ENCODE results near the gene PRKAR1B.

PRKAR1B gene

DNA sequence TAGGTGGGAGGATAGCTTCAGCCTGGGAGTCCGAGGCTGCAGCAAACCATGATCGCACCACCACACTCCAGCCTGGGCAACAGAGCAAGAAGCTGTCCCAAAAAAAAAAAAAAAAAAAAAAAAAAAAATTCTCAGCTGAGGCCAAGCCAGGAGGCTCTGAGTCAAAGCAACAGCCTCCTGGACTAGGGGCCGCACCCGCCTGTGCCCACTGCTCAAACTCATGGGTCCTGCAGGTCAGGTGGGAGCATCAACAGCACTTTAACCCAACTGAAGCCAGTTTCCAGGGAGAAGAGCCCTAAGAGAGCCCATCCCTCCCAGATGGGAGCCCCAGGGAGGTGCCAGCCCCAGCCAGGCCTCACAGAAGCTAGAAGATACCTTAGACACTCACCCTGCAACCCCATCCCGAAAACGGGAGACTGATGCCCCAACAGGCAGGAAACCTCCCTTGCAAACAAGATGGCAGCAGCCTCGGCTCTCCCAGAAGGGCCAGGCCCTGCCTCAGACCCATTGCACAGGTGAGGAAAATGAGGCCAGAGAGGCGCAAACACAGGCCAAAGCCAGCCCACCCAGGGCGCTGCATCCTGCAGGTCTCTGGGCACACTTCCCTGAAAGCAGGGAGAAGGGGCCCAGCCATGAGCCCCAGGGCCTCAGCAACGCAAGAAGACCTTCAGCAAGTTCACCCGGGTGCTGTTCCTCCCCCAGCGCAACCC is 218.5 kb downstream of the PRKAR1B start:
- ChIA-PET CTCF (interaction anchor here (0.6 to 0.7 kb wide), 2 partner anchors 21 to 265 kb away, joined by 3 read pairs; no protein-coding TSS in a partner anchor), POLR2A (no interaction called here)
- TF ChIP-seq, protein P1, sequence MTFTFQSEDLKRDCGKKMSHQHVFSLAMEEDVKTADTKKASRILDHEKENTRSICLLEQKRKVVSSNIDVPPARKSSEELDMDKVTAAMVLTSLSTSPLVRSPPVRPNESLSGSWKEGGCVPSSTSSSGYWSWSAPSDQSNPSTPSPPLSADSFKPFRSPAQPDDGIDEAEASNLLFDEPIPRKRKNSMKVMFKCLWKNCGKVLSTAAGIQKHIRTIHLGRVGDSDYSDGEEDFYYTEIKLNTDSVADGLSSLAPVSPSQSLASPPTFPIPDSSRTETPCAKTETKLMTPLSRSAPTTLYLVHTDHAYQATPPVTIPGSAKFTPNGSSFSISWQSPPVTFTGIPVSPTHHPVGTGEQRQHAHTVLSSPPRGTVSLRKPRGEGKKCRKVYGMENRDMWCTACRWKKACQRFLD (tag by site-specific recombination; IDR thresholded peaks at IDR 0.05), result no peak
- no peak for TF ChIP-seq IKZF3 (tag by site-specific recombination; IDR thresholded peaks at IDR 0.05)
- no peak for TF ChIP-seq ZNF707 (tag by site-specific recombination; IDR thresholded peaks at IDR 0.05)
- no peak for TF ChIP-seq ZNF521 (tag by site-specific recombination; IDR thresholded peaks at IDR 0.05)
- no peak for TF ChIP-seq KLF9 (tag by site-specific recombination; IDR thresholded peaks at IDR 0.05; ENCODE audit: low read depth)
- TF ChIP-seq, protein P2, sequence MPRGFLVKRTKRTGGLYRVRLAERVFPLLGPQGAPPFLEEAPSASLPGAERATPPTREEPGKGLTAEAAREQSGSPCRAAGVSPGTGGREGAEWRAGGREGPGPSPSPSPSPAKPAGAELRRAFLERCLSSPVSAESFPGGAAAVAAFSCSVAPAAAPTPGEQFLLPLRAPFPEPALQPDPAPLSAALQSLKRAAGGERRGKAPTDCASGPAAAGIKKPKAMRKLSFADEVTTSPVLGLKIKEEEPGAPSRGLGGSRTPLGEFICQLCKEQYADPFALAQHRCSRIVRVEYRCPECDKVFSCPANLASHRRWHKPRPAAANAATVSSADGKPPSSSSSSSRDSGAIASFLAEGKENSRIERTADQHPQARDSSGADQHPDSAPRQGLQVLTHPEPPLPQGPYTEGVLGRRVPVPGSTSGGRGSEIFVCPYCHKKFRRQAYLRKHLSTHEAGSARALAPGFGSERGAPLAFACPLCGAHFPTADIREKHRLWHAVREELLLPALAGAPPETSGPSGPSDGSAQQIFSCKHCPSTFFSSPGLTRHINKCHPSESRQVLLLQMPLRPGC (tag by site-specific recombination; IDR thresholded peaks at IDR 0.05), result no peak
- TF ChIP-seq, protein P3, sequence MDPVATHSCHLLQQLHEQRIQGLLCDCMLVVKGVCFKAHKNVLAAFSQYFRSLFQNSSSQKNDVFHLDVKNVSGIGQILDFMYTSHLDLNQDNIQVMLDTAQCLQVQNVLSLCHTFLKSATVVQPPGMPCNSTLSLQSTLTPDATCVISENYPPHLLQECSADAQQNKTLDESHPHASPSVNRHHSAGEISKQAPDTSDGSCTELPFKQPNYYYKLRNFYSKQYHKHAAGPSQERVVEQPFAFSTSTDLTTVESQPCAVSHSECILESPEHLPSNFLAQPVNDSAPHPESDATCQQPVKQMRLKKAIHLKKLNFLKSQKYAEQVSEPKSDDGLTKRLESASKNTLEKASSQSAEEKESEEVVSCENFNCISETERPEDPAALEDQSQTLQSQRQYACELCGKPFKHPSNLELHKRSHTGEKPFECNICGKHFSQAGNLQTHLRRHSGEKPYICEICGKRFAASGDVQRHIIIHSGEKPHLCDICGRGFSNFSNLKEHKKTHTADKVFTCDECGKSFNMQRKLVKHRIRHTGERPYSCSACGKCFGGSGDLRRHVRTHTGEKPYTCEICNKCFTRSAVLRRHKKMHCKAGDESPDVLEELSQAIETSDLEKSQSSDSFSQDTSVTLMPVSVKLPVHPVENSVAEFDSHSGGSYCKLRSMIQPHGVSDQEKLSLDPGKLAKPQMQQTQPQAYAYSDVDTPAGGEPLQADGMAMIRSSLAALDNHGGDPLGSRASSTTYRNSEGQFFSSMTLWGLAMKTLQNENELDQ (tag by site-specific recombination; IDR thresholded peaks at IDR 0.05; ENCODE audit: low read depth), result no peak
- TF ChIP-seq, protein P4, sequence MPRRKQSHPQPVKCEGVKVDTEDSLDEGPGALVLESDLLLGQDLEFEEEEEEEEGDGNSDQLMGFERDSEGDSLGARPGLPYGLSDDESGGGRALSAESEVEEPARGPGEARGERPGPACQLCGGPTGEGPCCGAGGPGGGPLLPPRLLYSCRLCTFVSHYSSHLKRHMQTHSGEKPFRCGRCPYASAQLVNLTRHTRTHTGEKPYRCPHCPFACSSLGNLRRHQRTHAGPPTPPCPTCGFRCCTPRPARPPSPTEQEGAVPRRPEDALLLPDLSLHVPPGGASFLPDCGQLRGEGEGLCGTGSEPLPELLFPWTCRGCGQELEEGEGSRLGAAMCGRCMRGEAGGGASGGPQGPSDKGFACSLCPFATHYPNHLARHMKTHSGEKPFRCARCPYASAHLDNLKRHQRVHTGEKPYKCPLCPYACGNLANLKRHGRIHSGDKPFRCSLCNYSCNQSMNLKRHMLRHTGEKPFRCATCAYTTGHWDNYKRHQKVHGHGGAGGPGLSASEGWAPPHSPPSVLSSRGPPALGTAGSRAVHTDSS (tag by site-specific recombination; IDR thresholded peaks at IDR 0.05), result no peak
- no peaks in the 10 kb centered on the region for H3K9me3 ChIP-seq (ENCODE audit: control insufficient read depth, insufficient read depth, low read depth, low read length)
- H3K4me3 ChIP-seq (ENCODE audit: low read depth, low read length), result no peak overlapping the region
- no peaks in the 10 kb centered on the region for H3K4me1 ChIP-seq (ENCODE audit: control insufficient read depth, insufficient read depth, low read length)
- no peak overlapping the region for H3K27ac ChIP-seq (ENCODE audit: extremely low read depth, low read depth, low read length)
- peaks cover 4 to 23% of the 10 kb centered on the region in 2 experiments; a peak in 2 of 3 replicates for H3K36me3 ChIP-seq (ENCODE audit: control insufficient read depth in 2 of 2, insufficient read depth in 1 of 2, low read length in 2 of 2)

DNA sequence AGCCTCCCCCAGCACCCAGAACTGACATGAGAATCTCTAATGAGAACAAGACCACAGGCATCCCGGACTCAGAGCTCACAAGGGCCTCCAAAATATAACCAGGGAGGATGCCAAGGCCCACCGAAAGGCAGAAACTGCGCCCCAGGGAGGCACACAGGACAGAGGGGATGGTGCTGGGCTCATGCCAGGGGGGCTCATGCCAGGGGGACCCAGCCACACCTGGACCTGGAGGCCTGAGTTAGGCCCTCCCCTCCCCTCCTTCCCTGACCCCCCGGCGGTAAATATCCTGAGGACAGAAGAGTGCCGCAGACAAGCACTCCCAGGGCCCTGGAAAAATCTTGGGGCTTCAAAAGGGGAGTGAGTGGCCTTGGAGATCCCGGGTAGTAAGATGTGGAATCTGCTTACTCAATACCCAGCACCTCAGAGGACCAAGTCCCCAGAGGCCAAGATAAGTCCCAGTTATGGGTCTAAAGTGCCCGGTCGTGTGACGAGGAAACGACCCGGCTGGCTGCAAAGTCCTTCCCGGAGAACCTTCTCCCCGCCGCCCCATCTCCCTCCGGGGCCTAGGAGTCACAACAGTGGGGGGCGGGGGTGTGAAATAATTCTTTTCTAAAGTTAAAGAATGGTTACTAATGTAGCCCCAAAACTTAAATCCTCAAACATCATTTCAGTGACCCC is 219.3 kb downstream of the PRKAR1B start:
- ChIA-PET CTCF (no interaction called here), POLR2A (no interaction called here)
- H3K4me1 ChIP-seq (ENCODE audit: control insufficient read depth, insufficient read depth, low read length), result no peaks in the 10 kb centered on the region
- no peaks in the 10 kb centered on the region for H3K9me3 ChIP-seq (ENCODE audit: control insufficient read depth, insufficient read depth, low read depth, low read length)
- H3K27ac ChIP-seq (ENCODE audit: extremely low read depth, low read depth, low read length), result no peak overlapping the region
- TF ChIP-seq ZNF510 (tag by site-specific recombination; IDR thresholded peaks at IDR 0.05; ENCODE audit: insufficient replicate concordance) (no peak), TCF7L2 (IDR thresholded peaks at IDR 0.05; ENCODE audit: borderline replicate concordance, low read depth, low read length) (no peak), ZBTB20 (tag by site-specific recombination; IDR thresholded peaks at IDR 0.05) (no peak), ZNF792 (tag by site-specific recombination; IDR thresholded peaks at IDR 0.05) (no peak)
- TF ChIP-seq, protein P5, sequence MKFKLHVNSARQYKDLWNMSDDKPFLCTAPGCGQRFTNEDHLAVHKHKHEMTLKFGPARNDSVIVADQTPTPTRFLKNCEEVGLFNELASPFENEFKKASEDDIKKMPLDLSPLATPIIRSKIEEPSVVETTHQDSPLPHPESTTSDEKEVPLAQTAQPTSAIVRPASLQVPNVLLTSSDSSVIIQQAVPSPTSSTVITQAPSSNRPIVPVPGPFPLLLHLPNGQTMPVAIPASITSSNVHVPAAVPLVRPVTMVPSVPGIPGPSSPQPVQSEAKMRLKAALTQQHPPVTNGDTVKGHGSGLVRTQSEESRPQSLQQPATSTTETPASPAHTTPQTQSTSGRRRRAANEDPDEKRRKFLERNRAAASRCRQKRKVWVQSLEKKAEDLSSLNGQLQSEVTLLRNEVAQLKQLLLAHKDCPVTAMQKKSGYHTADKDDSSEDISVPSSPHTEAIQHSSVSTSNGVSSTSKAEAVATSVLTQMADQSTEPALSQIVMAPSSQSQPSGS (tag by site-specific recombination; IDR thresholded peaks at IDR 0.05; ENCODE audit: low read depth), result no peak
- TF ChIP-seq, protein P6, sequence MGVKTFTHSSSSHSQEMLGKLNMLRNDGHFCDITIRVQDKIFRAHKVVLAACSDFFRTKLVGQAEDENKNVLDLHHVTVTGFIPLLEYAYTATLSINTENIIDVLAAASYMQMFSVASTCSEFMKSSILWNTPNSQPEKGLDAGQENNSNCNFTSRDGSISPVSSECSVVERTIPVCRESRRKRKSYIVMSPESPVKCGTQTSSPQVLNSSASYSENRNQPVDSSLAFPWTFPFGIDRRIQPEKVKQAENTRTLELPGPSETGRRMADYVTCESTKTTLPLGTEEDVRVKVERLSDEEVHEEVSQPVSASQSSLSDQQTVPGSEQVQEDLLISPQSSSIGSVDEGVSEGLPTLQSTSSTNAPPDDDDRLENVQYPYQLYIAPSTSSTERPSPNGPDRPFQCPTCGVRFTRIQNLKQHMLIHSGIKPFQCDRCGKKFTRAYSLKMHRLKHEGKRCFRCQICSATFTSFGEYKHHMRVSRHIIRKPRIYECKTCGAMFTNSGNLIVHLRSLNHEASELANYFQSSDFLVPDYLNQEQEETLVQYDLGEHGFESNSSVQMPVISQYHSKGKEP (tag by site-specific recombination; IDR thresholded peaks at IDR 0.05), result no peak
- peaks cover 4 to 23% of the 10 kb centered on the region in 2 experiments; a peak in 2 of 3 replicates for H3K36me3 ChIP-seq (ENCODE audit: control insufficient read depth in 2 of 2, insufficient read depth in 1 of 2, low read length in 2 of 2)
- no peak overlapping the region for H3K4me3 ChIP-seq (ENCODE audit: low read depth, low read length)
